Activated CD4-positive, alpha-beta T cell treated with anti-CD3 and anti-CD28 coated beads, Interleukin-2, amount 10 ng/mL, durations not matched to agents 7 days and 5 days (primary cell): ENCODE results near the gene FHDC1. TPM values are rescaled to one million over a fixed set of nuclear protein-coding genes. Genes with fewer than 3 reads are reported as not detected.

ENCODE experiments used
- CTCF ChIA-PET: fragments of 350-600 bp; sonication (Branson Sonifier 250); formaldehyde crosslinking; loops from one replicate; lab custom pipeline; 2021; ENCODE audit warnings: antibody characterized with exemption; lab: Charles Lee
- POLR2A ChIA-PET: fragments of 350-600 bp; sonication (Branson Sonifier 250); formaldehyde crosslinking; loops from one replicate; lab custom pipeline; 2021; ENCODE audit warnings: antibody characterized with exemption; lab: Charles Lee
- DNase-seq: peaks from one replicate; pipeline ENCODE4 v3.0.0-alpha.2; 2020
- H3K27ac Mint-ChIP-seq: one replicate; pipeline ENCODE4 v1.8.0; 2021; ENCODE audit warnings: mild to moderate bottlenecking, moderate library complexity, mixed read lengths
- H3K27me3 Mint-ChIP-seq: one replicate; pipeline ENCODE4 v1.8.0; 2021; ENCODE audit warnings: mixed read lengths
- H3K36me3 Mint-ChIP-seq: one replicate; pipeline ENCODE4 v1.8.0; 2021; ENCODE audit warnings: low read depth, mixed read lengths
- H3K4me1 Mint-ChIP-seq: one replicate; pipeline ENCODE4 v1.8.0; 2021; ENCODE audit warnings: mixed read lengths
- H3K4me3 Mint-ChIP-seq: one replicate; pipeline ENCODE4 v1.8.0; 2021; ENCODE audit warnings: mild to moderate bottlenecking, moderate library complexity, mixed read lengths
- H3K9me3 Mint-ChIP-seq: one replicate; pipeline ENCODE4 v1.8.0; 2021; ENCODE audit warnings: mixed read lengths
- total RNA-seq, 2 experiments: library from RNA; stranded (reverse); gene quantifications; one replicate each; pipeline ENCODE4 v1.2.3, GENCODE V29; 2021

Gene FHDC1
- total RNA-seq, 2 experiments from 2014 or later: 0.07 to 0.10 TPM

DNA sequence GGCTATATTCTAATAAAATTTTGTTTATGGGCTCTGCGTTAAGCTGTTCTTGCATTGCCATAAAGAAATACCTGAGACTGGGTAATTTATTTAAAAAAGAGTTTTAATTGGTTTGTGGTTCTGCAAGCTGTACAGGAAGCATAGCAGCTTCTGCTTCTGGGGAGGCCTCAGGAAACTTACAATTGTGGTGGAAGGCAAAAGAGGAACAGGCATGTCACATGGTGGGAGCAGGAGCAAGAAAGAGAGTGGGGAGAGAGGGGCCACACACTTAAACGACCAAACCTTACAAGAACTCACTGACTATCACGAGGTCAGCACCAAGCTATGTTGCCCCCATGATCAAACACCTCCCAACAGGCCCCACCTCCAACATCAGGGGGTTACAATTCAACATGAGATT is 74.0 kb downstream of the FHDC1 start:
- DNase-seq: no peak
- CTCF ChIA-PET: interaction anchor here (1.8 kb wide), 1 partner anchor 13 kb away, joined by 4 read pairs; no protein-coding TSS in a partner anchor

GRCh38 chr4:153013202-153013977 is 77.3 kb downstream of the FHDC1 start:
- peaks cover 2% of the 10 kb centered on the region for H3K27me3 Mint-ChIP-seq
- H3K9me3 Mint-ChIP-seq: no peaks in the 10 kb centered on the region
- ChIA-PET POLR2A (no interaction called here), CTCF (no interaction called here)
- H3K4me1 Mint-ChIP-seq: no peaks in the 10 kb centered on the region
- H3K4me3 Mint-ChIP-seq: no peak overlapping the region
- H3K36me3 Mint-ChIP-seq: no peaks in the 10 kb centered on the region
- no peak overlapping the region for H3K27ac Mint-ChIP-seq
- no peak for DNase-seq

More for the DNA sequence above, 74.0 kb downstream of the FHDC1 start:
- H3K27me3 Mint-ChIP-seq: no peaks in the 10 kb centered on the region
- H3K4me3 Mint-ChIP-seq: no peak overlapping the region
- H3K4me1 Mint-ChIP-seq: no peaks in the 10 kb centered on the region
- no peaks in the 10 kb centered on the region for H3K36me3 Mint-ChIP-seq
- no peak overlapping the region for H3K27ac Mint-ChIP-seq
- POLR2A ChIA-PET: no interaction called here
- no peaks in the 10 kb centered on the region for H3K9me3 Mint-ChIP-seq

- Mint-ChIP-seq H3K27me3 (peaks cover 2% of the 10 kb centered on the region), H3K27ac (no peak overlapping the region), H3K9me3 (no peaks in the 10 kb centered on the region), H3K4me1 (no peaks in the 10 kb centered on the region), H3K36me3 (no peaks in the 10 kb centered on the region), H3K4me3 (no peak overlapping the region)
- DNase-seq: no peak
- POLR2A ChIA-PET: no interaction called here
- CTCF ChIA-PET: no interaction called here
Observed at GRCh38 chr4:153014460-153014859, 78.3 kb downstream of the FHDC1 start.

DNA sequence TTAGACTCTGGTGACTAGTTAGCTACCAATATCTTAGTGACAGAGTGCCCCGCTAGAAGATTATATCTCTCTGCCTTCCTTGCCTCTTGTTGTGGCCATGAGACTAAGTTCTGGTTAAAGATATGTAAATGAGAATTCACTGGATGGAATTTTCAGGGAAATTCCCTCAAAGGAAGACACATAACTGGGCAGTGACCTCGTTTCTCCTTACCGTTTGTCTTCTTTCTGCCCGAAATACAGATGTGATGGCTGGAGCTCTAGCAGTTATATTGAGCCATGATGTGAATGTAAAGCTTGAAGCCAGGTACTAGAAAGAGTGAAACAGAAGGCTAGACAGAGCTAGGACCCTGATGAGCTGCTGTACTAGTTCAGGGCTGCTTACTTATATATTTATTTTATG is 80.5 kb downstream of the FHDC1 start:
- CTCF ChIA-PET: interaction anchor here (1.1 kb wide), 1 partner anchor 16 kb away, joined by 3 read pairs; no protein-coding TSS in a partner anchor
- Mint-ChIP-seq H3K4me1 (no peaks in the 10 kb centered on the region), H3K27me3 (peaks cover 2% of the 10 kb centered on the region), H3K9me3 (no peaks in the 10 kb centered on the region), H3K36me3 (no peaks in the 10 kb centered on the region), H3K4me3 (no peak overlapping the region), H3K27ac (no peak overlapping the region)
- no peak for DNase-seq
- POLR2A ChIA-PET: no interaction called here

DNA sequence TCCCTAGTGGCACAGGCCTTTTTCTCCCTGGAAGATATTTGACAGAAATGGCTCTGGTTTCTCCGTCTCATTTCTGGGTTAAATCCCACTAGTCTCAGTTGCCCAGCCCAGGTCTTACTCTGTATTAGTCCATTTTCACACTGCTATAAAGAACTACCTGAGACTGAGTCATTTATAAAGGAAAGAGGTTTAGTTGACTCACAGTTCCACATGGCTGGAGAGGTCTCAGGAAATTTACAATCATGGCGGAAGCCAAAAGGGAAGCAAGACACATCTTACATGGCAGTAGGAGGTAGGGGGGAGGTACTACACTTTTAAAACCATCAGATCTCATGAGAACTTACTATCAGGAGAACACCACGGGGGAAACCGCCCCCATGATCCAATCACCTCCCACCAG is 81.9 kb downstream of the FHDC1 start:
- ChIA-PET CTCF (interaction anchor here (0.6 kb wide), 1 partner anchor 165 kb away, joined by 6 read pairs; no protein-coding TSS in a partner anchor), POLR2A (no interaction called here)
- Mint-ChIP-seq H3K36me3 (no peaks in the 10 kb centered on the region), H3K27ac (no peak overlapping the region), H3K9me3 (no peaks in the 10 kb centered on the region), H3K4me3 (no peak overlapping the region), H3K27me3 (peaks cover 2% of the 10 kb centered on the region), H3K4me1 (no peaks in the 10 kb centered on the region)
- no peak for DNase-seq

DNA sequence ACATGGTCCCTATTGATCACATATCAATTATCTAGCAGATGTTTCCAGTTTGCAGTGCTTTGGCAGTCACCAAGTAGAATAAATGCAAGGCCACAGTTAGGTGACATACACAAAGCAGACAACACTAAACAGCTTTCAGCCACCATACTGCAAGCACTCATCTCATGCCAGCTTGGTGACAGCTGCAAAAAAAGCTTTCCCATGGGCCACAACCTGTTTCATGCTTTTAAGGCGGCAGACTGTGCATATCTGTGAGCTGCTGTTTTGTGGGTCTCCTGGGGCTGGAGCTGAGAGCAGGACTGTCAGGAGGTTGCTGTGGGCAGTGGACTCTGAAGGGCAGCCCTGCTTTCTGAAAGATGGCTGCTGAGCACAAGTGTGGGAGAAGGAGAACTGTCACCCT is 82.6 kb downstream of the FHDC1 start:
- no peaks in the 10 kb centered on the region for H3K9me3 Mint-ChIP-seq
- ChIA-PET CTCF (no interaction called here), POLR2A (no interaction called here)
- peaks cover 2% of the 10 kb centered on the region for H3K27me3 Mint-ChIP-seq
- no peak for DNase-seq
- H3K27ac Mint-ChIP-seq: no peak overlapping the region
- H3K4me1 Mint-ChIP-seq: no peaks in the 10 kb centered on the region
- H3K4me3 Mint-ChIP-seq: no peak overlapping the region
- no peaks in the 10 kb centered on the region for H3K36me3 Mint-ChIP-seq

DNA sequence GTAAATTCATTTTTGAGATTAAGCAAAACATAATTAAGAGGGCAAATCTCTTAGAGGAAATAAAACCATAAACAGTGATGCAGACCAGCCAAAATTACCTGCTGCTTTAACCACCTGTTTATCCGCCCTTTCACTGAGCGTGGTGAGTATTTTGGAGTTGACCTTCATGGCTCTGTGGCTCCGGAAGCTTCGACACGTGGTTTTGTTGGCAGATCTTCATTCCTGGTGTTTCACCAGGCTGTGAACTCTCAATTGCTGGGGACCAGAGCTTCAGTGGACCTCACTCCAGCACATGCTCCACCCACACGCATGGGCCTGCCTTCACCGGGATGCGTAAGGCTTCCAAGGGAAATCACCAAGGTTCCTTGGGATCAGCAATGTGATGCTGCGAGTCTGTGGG is 83.8 kb downstream of the FHDC1 start:
- Mint-ChIP-seq H3K27ac (no peak overlapping the region), H3K9me3 (no peaks in the 10 kb centered on the region), H3K4me3 (no peak overlapping the region), H3K36me3 (no peaks in the 10 kb centered on the region), H3K4me1 (peaks cover 5% of the 10 kb centered on the region), H3K27me3 (peaks cover 2% of the 10 kb centered on the region)
- ChIA-PET CTCF (no interaction called here), POLR2A (no interaction called here)
- DNase-seq: no peak

- Mint-ChIP-seq H3K4me3 (no peak overlapping the region), H3K36me3 (no peaks in the 10 kb centered on the region), H3K4me1 (peaks cover 5% of the 10 kb centered on the region), H3K27ac (no peak overlapping the region), H3K27me3 (peaks cover 2% of the 10 kb centered on the region), H3K9me3 (no peaks in the 10 kb centered on the region)
- no peak for DNase-seq
- ChIA-PET POLR2A (no interaction called here), CTCF (no interaction called here)
Observed at GRCh38 chr4:153020457-153020856, 84.3 kb downstream of the FHDC1 start.

GRCh38 chr4:153021276-153021675 is 85.2 kb downstream of the FHDC1 start:
- ChIA-PET POLR2A (no interaction called here), CTCF (no interaction called here)
- H3K27ac Mint-ChIP-seq: no peak overlapping the region
- DNase-seq: no peak
- H3K36me3 Mint-ChIP-seq: no peaks in the 10 kb centered on the region
- H3K4me1 Mint-ChIP-seq: peaks cover 5% of the 10 kb centered on the region
- no peaks in the 10 kb centered on the region for H3K27me3 Mint-ChIP-seq
- H3K4me3 Mint-ChIP-seq: no peak overlapping the region
- no peaks in the 10 kb centered on the region for H3K9me3 Mint-ChIP-seq

- no peaks in the 10 kb centered on the region for H3K9me3 Mint-ChIP-seq
- H3K4me1 Mint-ChIP-seq: peaks cover 5% of the 10 kb centered on the region
- H3K36me3 Mint-ChIP-seq: no peaks in the 10 kb centered on the region
- H3K27ac Mint-ChIP-seq: no peak overlapping the region
- no peaks in the 10 kb centered on the region for H3K27me3 Mint-ChIP-seq
- no peak for DNase-seq
- no peak overlapping the region for H3K4me3 Mint-ChIP-seq
- ChIA-PET CTCF (interaction anchor here (1.2 kb wide), 1 partner anchor 12 kb away, joined by 4 read pairs; no protein-coding TSS in a partner anchor), POLR2A (no interaction called here)
Observed at GRCh38 chr4:153022241-153022715, 86.2 kb downstream of the FHDC1 start.

DNA sequence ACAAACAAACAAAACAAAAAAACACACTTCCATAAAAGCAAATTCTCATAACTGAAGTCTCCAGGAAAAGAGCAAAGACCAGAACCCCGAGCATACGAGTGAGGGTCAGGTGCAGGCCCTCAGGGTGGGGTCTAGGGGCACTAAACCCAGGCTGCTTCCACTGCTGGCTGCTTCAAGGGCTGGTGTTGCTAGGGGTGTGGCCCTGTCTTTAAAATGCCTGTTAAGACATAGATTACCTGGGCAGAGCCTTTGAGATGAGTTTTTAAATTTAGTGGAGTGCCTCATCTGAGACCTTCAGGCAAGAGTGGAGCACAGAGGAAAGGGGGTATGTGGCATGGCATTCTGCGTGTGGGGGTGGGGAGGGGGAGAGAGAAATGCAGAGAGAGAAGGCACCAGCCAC is 87.0 kb downstream of the FHDC1 start:
- Mint-ChIP-seq H3K27ac (no peak overlapping the region), H3K4me3 (no peak overlapping the region), H3K27me3 (no peaks in the 10 kb centered on the region), H3K9me3 (no peaks in the 10 kb centered on the region), H3K4me1 (peaks cover 5% of the 10 kb centered on the region), H3K36me3 (no peaks in the 10 kb centered on the region)
- ChIA-PET POLR2A (no interaction called here), CTCF (interaction anchor here (1.2 kb wide), 1 partner anchor 13 kb away, joined by 4 read pairs; no protein-coding TSS in a partner anchor)
- DNase-seq: no peak

DNA sequence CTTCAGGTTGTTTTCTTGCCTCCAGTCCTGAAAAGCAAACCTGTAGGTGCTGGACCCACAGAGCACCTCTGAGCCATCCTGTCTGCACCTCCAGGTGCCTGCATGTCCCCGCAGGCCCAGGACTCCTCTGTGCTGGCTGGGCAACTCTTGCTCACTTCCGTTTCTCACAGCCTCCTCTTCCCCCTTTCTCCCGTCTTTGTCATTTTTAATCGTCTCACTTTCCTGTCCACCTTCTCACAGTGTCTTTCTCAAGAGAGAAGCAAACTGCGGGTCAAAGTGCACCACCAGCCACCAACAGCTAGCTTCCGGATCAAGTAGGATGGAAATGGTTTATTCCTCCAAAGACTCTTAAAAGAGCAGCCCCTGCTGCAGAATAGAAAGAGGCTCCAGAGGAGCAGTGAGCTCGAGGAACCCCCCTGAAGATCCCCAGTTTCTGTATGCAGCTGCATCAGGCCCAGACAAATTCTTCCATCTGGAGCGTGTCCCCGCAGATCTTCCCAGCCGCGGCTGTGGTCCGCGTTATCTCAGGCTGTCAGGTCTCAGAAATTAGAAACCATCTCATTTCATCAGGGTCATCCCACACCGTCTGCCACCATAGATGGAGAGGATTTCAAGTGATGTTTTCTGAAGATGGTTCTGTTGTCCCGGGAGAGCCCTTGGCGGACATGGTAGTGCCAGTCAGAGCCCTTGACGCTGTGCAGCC is 87.7 kb downstream of the FHDC1 start:
- Mint-ChIP-seq H3K27me3 (no peaks in the 10 kb centered on the region), H3K9me3 (peaks cover 6% of the 10 kb centered on the region), H3K4me3 (no peak overlapping the region), H3K36me3 (no peaks in the 10 kb centered on the region), H3K27ac (no peak overlapping the region), H3K4me1 (peaks cover 5% of the 10 kb centered on the region)
- DNase-seq: no peak
- ChIA-PET POLR2A (no interaction called here), CTCF (interaction anchor here (0.6 to 1.2 kb wide), 2 partner anchors 14 to 341 kb away, joined by 3 to 4 read pairs; no protein-coding TSS in a partner anchor)

GRCh38 chr4:153024466-153024865 is 88.3 kb downstream of the FHDC1 start:
- Mint-ChIP-seq H3K36me3 (no peaks in the 10 kb centered on the region), H3K4me3 (no peak overlapping the region), H3K27me3 (no peaks in the 10 kb centered on the region), H3K27ac (no peak overlapping the region), H3K4me1 (peaks cover 5% of the 10 kb centered on the region), H3K9me3 (peaks cover 11% of the 10 kb centered on the region)
- CTCF ChIA-PET: interaction anchor here (0.6 kb wide), 1 partner anchor 341 kb away, joined by 3 read pairs; no protein-coding TSS in a partner anchor
- POLR2A ChIA-PET: no interaction called here
- no peak for DNase-seq
